Measurements from ENCODE around the gene CCSER1. TPM values are rescaled to one million over a fixed set of nuclear protein-coding genes. Genes with fewer than 3 reads are reported as not detected.
"Not testable (repeated sequence)": the region's sequence is repeated elsewhere in the genome, so short reads cannot be mapped to it uniquely, and the experiment has no call there.

Gene CCSER1
- total RNA-seq, 1 donor from 2014 or later, result 20.1 TPM

GRCh38 chr4:91127831-91128230 lies 1000.6 kb downstream of the CCSER1 start:
- TF ChIP-seq CTCF (IDR thresholded peaks at IDR 0.05), result no peak
- H3K36me3 Mint-ChIP-seq (ENCODE audit: low read depth), result no peaks in the 10 kb centered on the region
- POLR2A ChIA-PET, result no interaction called here
- H3K4me3 Mint-ChIP-seq, result no peak overlapping the region
- no peaks in the 10 kb centered on the region for H3K9me3 Mint-ChIP-seq
- H3K27me3 Mint-ChIP-seq, result no peaks in the 10 kb centered on the region
- no peaks in the 10 kb centered on the region for H3K4me1 Mint-ChIP-seq
- H3K27ac Mint-ChIP-seq, result no peak overlapping the region
- ATAC-seq (ENCODE audit: low read depth) (no peak), DNase-seq (no peak)
- intact Hi-C loops (cut with micrococcal nuclease), result no loop called here
- CTCF ChIA-PET, result no interaction called here

GRCh38 chr4:91128519-91128918 lies 1001.3 kb downstream of the CCSER1 start:
- no peak for DNase-seq
- Mint-ChIP-seq H3K27ac (no peak overlapping the region), H3K4me1 (no peaks in the 10 kb centered on the region), H3K4me3 (no peak overlapping the region), H3K36me3 (ENCODE audit: low read depth) (no peaks in the 10 kb centered on the region), H3K9me3 (no peaks in the 10 kb centered on the region), H3K27me3 (no peaks in the 10 kb centered on the region)
- no peak for ATAC-seq (ENCODE audit: low read depth)
- POLR2A ChIA-PET, result no interaction called here
- intact Hi-C loops (cut with micrococcal nuclease), result no loop called here
- no peak for TF ChIP-seq CTCF (IDR thresholded peaks at IDR 0.05)
- CTCF ChIA-PET, result no interaction called here

- POLR2A ChIA-PET, result no interaction called here
- CTCF ChIA-PET, result no interaction called here
- Mint-ChIP-seq H3K27me3 (no peaks in the 10 kb centered on the region), H3K4me1 (no peaks in the 10 kb centered on the region), H3K9me3 (peaks cover 32% of the 10 kb centered on the region), H3K27ac (no peak overlapping the region), H3K36me3 (ENCODE audit: low read depth) (no peaks in the 10 kb centered on the region), H3K4me3 (no peak overlapping the region)
- intact Hi-C loops (cut with micrococcal nuclease), result no loop called here
- no peak for TF ChIP-seq CTCF (IDR thresholded peaks at IDR 0.05)
- ATAC-seq (ENCODE audit: low read depth), result no peak
- no peak for DNase-seq
These were observed 1019.9 kb downstream of the CCSER1 start for GRCh38 chr4:91147067-91147466.

- H3K9me3 Mint-ChIP-seq, result peaks cover 24% of the 10 kb centered on the region
- H3K4me3 Mint-ChIP-seq; POLR2A ChIA-PET; DNase-seq; H3K36me3 Mint-ChIP-seq (ENCODE audit: low read depth); CTCF ChIA-PET; H3K27ac Mint-ChIP-seq; ATAC-seq (ENCODE audit: low read depth); intact Hi-C loops (cut with micrococcal nuclease); H3K4me1 Mint-ChIP-seq; H3K27me3 Mint-ChIP-seq: not testable (repeated sequence)
These were observed 1026.8 kb downstream of the CCSER1 start for GRCh38 chr4:91154041-91154440.

- DNase-seq; H3K27me3 Mint-ChIP-seq; intact Hi-C loops (cut with micrococcal nuclease); H3K27ac Mint-ChIP-seq; H3K9me3 Mint-ChIP-seq; POLR2A ChIA-PET; H3K4me3 Mint-ChIP-seq; H3K36me3 Mint-ChIP-seq (ENCODE audit: low read depth); CTCF ChIA-PET; H3K4me1 Mint-ChIP-seq; ATAC-seq (ENCODE audit: low read depth): not testable (repeated sequence)
These were observed 1040.9 kb downstream of the CCSER1 start for GRCh38 chr4:91167864-91168653.

- H3K27me3 Mint-ChIP-seq, result no peaks in the 10 kb centered on the region
- intact Hi-C loops (cut with micrococcal nuclease), result no loop called here
- H3K4me1 Mint-ChIP-seq, result no peaks in the 10 kb centered on the region
- POLR2A ChIA-PET, result no interaction called here
- CTCF ChIA-PET, result no interaction called here
- no peak overlapping the region for H3K4me3 Mint-ChIP-seq
- H3K9me3 Mint-ChIP-seq, result peaks cover 7% of the 10 kb centered on the region
- no peak for DNase-seq
- no peak for ATAC-seq (ENCODE audit: low read depth)
- H3K36me3 Mint-ChIP-seq (ENCODE audit: low read depth), result no peaks in the 10 kb centered on the region
- no peak for TF ChIP-seq CTCF (IDR thresholded peaks at IDR 0.05)
- H3K27ac Mint-ChIP-seq, result no peak overlapping the region
These were observed 1043.6 kb downstream of the CCSER1 start for GRCh38 chr4:91170768-91171167.
